GM12878 (cell line): Measurements from ENCODE around the gene ACSM5.

ENCODE experiments used
- BACH1 ChIP-seq: fragments of 450-650 bp; IDR thresholded peaks from 2 replicates; pipeline ENCODE4 v1.6.1; 2017; ENCODE audit warnings: mild to moderate bottlenecking, borderline replicate concordance
- BHLHE40 ChIP-seq, 2 experiments: fragments of 450-650 bp in 1 of 2; IDR thresholded peaks; 2 replicates each; pipeline ENCODE4 v1.6.1; 2011 to 2017; ENCODE audit warnings: low read depth in 2 of 2, borderline replicate concordance in 1 of 2, improper control_type of control experiment in 1 of 2, low read length in 1 of 2, mild to moderate bottlenecking in 1 of 2
- CEBPB ChIP-seq, 2 experiments: fragments of 150-350 bp in 1 of 2; IDR thresholded peaks; 2 replicates each; pipeline ENCODE4 v1.6.1; 2012 to 2014; ENCODE audit warnings: low read depth in 2 of 2, low read length in 2 of 2, borderline replicate concordance in 1 of 2, inconsistent platforms in 1 of 2
- CREM ChIP-seq: IDR thresholded peaks from 2 replicates; pipeline ENCODE4 v1.6.1; 2014; ENCODE audit warnings: antibody characterized with exemption, low read depth
- CTCF ChIP-seq, 3 experiments: IDR thresholded peaks in 2 of 3; conservative IDR thresholded peaks in 1 of 3; 2 replicates each; pipeline ENCODE4 v1.5.1; 2011; ENCODE audit warnings: low read depth in 3 of 3, low read length in 3 of 3, mild to moderate bottlenecking in 3 of 3, control low read depth in 2 of 3, moderate library complexity in 2 of 3, inconsistent platforms in 1 of 3, mixed read lengths in 1 of 3; ENCODE audit not compliant: control insufficient read depth in 2 of 3, insufficient read depth in 1 of 3; ENCODE audit errors: extremely low read depth in 1 of 3
- EP300 ChIP-seq, 2 experiments: fragments of 150-350 bp in 1 of 2; IDR thresholded peaks; 2 replicates each; pipeline ENCODE4 v1.6.1; 2011 to 2012; ENCODE audit warnings: low read depth in 2 of 2, low read length in 2 of 2, borderline replicate concordance in 1 of 2, improper control_type of control experiment in 1 of 2, inconsistent platforms in 1 of 2; ENCODE audit not compliant: control insufficient read depth in 1 of 2
- PKNOX1 ChIP-seq: fragments of 450-650 bp; IDR thresholded peaks from 2 replicates; pipeline ENCODE4 v1.6.1; 2016; ENCODE audit warnings: mild to moderate bottlenecking
- POLR2AphosphoS5 ChIP-seq: IDR thresholded peaks from 2 replicates; pipeline ENCODE4 v1.6.1; 2011; ENCODE audit warnings: mild to moderate bottlenecking, low read length, inconsistent platforms
- SMARCA5 ChIP-seq: fragments of 450-650 bp; IDR thresholded peaks from 2 replicates; pipeline ENCODE4 v1.6.1; 2017; ENCODE audit warnings: mild to moderate bottlenecking
- SMC3 ChIP-seq: IDR thresholded peaks from 2 replicates; pipeline ENCODE4 v1.6.1; 2011; ENCODE audit warnings: low read length, improper control_type of control experiment, borderline replicate concordance

- TF ChIP-seq PKNOX1 (no peak), EP300 (IDR thresholded peaks at IDR 0.05; ENCODE audit: borderline replicate concordance in 1 of 2, control insufficient read depth in 1 of 2, low read depth in 2 of 2, low read length in 2 of 2) (no peak), CTCF (IDR thresholded peaks at IDR 0.05 in 2 of 3, conservative IDR thresholded peaks at IDR 0.05 in 1 of 3; ENCODE audit: control insufficient read depth in 2 of 3, extremely low read depth in 1 of 3, insufficient read depth in 1 of 3, low read depth in 3 of 3, low read length in 3 of 3) (no peak), BHLHE40 (IDR thresholded peaks at IDR 0.05; ENCODE audit: borderline replicate concordance in 1 of 2, low read depth in 2 of 2, low read length in 1 of 2) (no peak), BACH1 (no peak), POLR2AphosphoS5 (no peak), SMC3 (no peak), SMARCA5 (no peak), CEBPB (IDR thresholded peaks at IDR 0.05; ENCODE audit: borderline replicate concordance in 1 of 2, low read depth in 2 of 2, low read length in 2 of 2) (no peak), CREM (no peak)
These were observed 39.8 kb upstream of the ACSM5 start for GRCh38 chr16:20369452-20370054.
